Subcutaneous adipose tissue (tissue), 4 donors: ENCODE measurements around the gene TTC28. TPM values are rescaled to one million over a fixed set of nuclear protein-coding genes. Genes with fewer than 3 reads are reported as not detected.

Experiments used
- CTCF ChIP-seq: fragments of 450-650 bp; IDR thresholded peaks from one replicate; pipeline ENCODE4 v1.5.1; 2016; ENCODE audit warnings: low read depth, mild to moderate bottlenecking, control low read depth, antibody characterized with exemption, moderate library complexity
- total RNA-seq, 4 donors: library from RNA; depleted of rRNA; stranded (reverse); fragments of >200 nt; gene quantifications; one replicate each; pipeline ENCODE4 v1.1.0, GENCODE V29; 2016

Gene TTC28
- total RNA-seq, 4 donors from 2014 or later, result 42.6 to 71.6 (median 43.4) TPM

- TF ChIP-seq CTCF, result no peak
Observed at GRCh38 chr22:28329186-28330073, 350.2 kb downstream of the TTC28 start.

GRCh38 chr22:28328756-28329155, 350.9 kb downstream of the TTC28 start:
- no peak for TF ChIP-seq CTCF

GRCh38 chr22:28316014-28316413, 363.6 kb downstream of the TTC28 start:
- no peak for TF ChIP-seq CTCF

GRCh38 chr22:28314959-28315358, 364.7 kb downstream of the TTC28 start:
- no peak for TF ChIP-seq CTCF

- TF ChIP-seq CTCF, result no peak
Observed at GRCh38 chr22:28310299-28310698, 369.3 kb downstream of the TTC28 start.

GRCh38 chr22:28299753-28300152, 379.9 kb downstream of the TTC28 start:
- no peak for TF ChIP-seq CTCF

- TF ChIP-seq CTCF, result no peak
Observed at GRCh38 chr22:28299309-28299708, 380.3 kb downstream of the TTC28 start.
